Right cardiac atrium (tissue), 5 donors: ENCODE measurements around the gene ABHD17B. TPM values are rescaled to one million over a fixed set of nuclear protein-coding genes. Genes with fewer than 3 reads are reported as not detected.
A peak's percentile ranks its signal among the peaks of the same experiment; 100 is the strongest.

Source experiments
- ATAC-seq, 2 donors: fragments of 200-7000 bp; cut with Tn5 transposase; one replicate each; pipeline versions ENCODE4 v1.8.0 to v1.9.1; 2020; ENCODE audit warnings: moderate library complexity in 2 of 2, mild to moderate bottlenecking in 1 of 2
- DNase-seq, 3 donors: peaks; one replicate each; pipeline ENCODE4 v3.0.0-alpha.2; 2020
- H3K27ac ChIP-seq: one replicate; pipeline ENCODE4 v1.5.1; 2013; ENCODE audit warnings: mild to moderate bottlenecking, low read length, control low read depth, moderate library complexity
- H3K27me3 ChIP-seq: one replicate; pipeline ENCODE4 v1.6.1; 2013; ENCODE audit not compliant: control insufficient read depth, insufficient read depth
- H3K4me1 ChIP-seq: one replicate; pipeline ENCODE4 v1.6.1; 2013; ENCODE audit warnings: low read length; ENCODE audit not compliant: control insufficient read depth, insufficient read depth
- H3K4me3 ChIP-seq: one replicate; pipeline ENCODE4 v1.5.1; 2013; ENCODE audit warnings: low read length, control low read depth
- H3K9me3 ChIP-seq: one replicate; pipeline ENCODE4 v1.6.1; 2013; ENCODE audit warnings: low read length; ENCODE audit not compliant: control insufficient read depth
- WGBS: extraction: QIAGEN DNeasy Blood & Tissue Kit; methylation state at CpG from one replicate; pipeline ENCODE4 v1.1.7; 2013; 5-methylcytosine and 5-hydroxymethylcytosine counted together
- intact Hi-C, 4 donors: fragments of 100-400 bp; cut with DNase I; formaldehyde crosslinking; loops; one replicate each; pipeline versions ENCODE4 v1.11.0 to v1.14.0; 2022 to 2023
- polyA plus RNA-seq: library from polyadenylated mRNA; stranded (reverse); fragments of 200-250 nt; gene quantifications from one replicate; pipeline ENCODE4 v1.2.3, GENCODE V29; 2013
- total RNA-seq, 4 donors: library from RNA; stranded (reverse); fragmentation: NEBNext Ultra II Directional; extraction: Animal tissue kit (Norgen Biotek cat#: 25700); gene quantifications; one replicate each; pipeline ENCODE4 v1.2.1, GENCODE V29; 2021
- donor health status: healthy with polysubstance abuse.
- donor health status: DM: no; HTN: yes; CAD: no.
- donor health status: DM: no; HTN: no; CAD: no.
- donor health status: DM: no; HTN: yes; CAD: no; lungs with severe emphysema.
- donor health status: DM: yes; HTN: yes; CAD: no.

Gene ABHD17B
- total and polyA plus RNA-seq, 5 donors, result 4.8 to 11.4 (median 10.2) TPM

GRCh38 chr9:71839668-71840067, 71.3 kb downstream of the ABHD17B start:
- Histone ChIP-seq H3K27ac (no peak overlapping the region), H3K4me3 (no peak overlapping the region), H3K27me3 (no peaks in the 10 kb centered on the region), H3K9me3 (no peaks in the 10 kb centered on the region), H3K4me1 (no peaks in the 10 kb centered on the region)
- intact Hi-C loops, result no loop called here
- WGBS, result 85% methylated on average over 5 of the region's 5 CpGs
- no peak for ATAC-seq
- no peak for DNase-seq

- no peaks in the 10 kb centered on the region for H3K9me3 ChIP-seq
- DNase-seq (no peak), ATAC-seq (no peak)
- intact Hi-C loops, result no loop called here
- no peak overlapping the region for H3K27ac ChIP-seq
- no peaks in the 10 kb centered on the region for H3K4me1 ChIP-seq
- H3K4me3 ChIP-seq, result no peak overlapping the region
- no peaks in the 10 kb centered on the region for H3K27me3 ChIP-seq
Measured at GRCh38 chr9:71835596-71835995, 75.4 kb downstream of the ABHD17B start.

GRCh38 chr9:71830929-71831328, 80.1 kb downstream of the ABHD17B start:
- ATAC-seq, result no peak
- intact Hi-C loops, result no loop called here
- 74% methylated on average over 1 of the region's 1 CpG for WGBS
- no peaks in the 10 kb centered on the region for H3K27me3 ChIP-seq
- H3K4me1 ChIP-seq, result no peaks in the 10 kb centered on the region
- no peak for DNase-seq
- no peak overlapping the region for H3K27ac ChIP-seq
- H3K4me3 ChIP-seq, result no peak overlapping the region
- no peaks in the 10 kb centered on the region for H3K9me3 ChIP-seq

GRCh38 chr9:71830153-71830552, 80.8 kb downstream of the ABHD17B start:
- Histone ChIP-seq H3K4me1 (no peaks in the 10 kb centered on the region), H3K9me3 (no peaks in the 10 kb centered on the region), H3K27me3 (no peaks in the 10 kb centered on the region), H3K4me3 (no peak overlapping the region), H3K27ac (no peak overlapping the region)
- intact Hi-C loops, result no loop called here
- DNase-seq (no peak), ATAC-seq (no peak)
- WGBS, result 57% methylated on average over 3 of the region's 3 CpGs

- Histone ChIP-seq H3K9me3 (no peaks in the 10 kb centered on the region), H3K27ac (no peak overlapping the region), H3K27me3 (no peaks in the 10 kb centered on the region), H3K4me1 (no peaks in the 10 kb centered on the region), H3K4me3 (no peak overlapping the region)
- DNase-seq (no peak), ATAC-seq (no peak)
- intact Hi-C loops, result loop anchor here in 2 of 4 donors (10.0 kb wide), 1 partner anchor 541 kb away; no protein-coding TSS in a partner anchor
- WGBS, result 48% methylated on average over 2 of the region's 2 CpGs
Measured at GRCh38 chr9:71826279-71826678, 84.7 kb downstream of the ABHD17B start.

GRCh38 chr9:71824257-71824656, 86.7 kb downstream of the ABHD17B start:
- Histone ChIP-seq H3K4me3 (no peak overlapping the region), H3K27ac (no peak overlapping the region), H3K9me3 (no peaks in the 10 kb centered on the region), H3K4me1 (no peaks in the 10 kb centered on the region), H3K27me3 (no peaks in the 10 kb centered on the region)
- intact Hi-C loops, result loop anchor here in 2 of 4 donors (10.0 kb wide), 1 partner anchor 539 kb away; no protein-coding TSS in a partner anchor
- no peak for ATAC-seq
- no peak for DNase-seq
- WGBS, result 74% methylated on average over 4 of the region's 4 CpGs

GRCh38 chr9:71822935-71823334, 88.1 kb downstream of the ABHD17B start:
- Histone ChIP-seq H3K4me1 (no peaks in the 10 kb centered on the region), H3K4me3 (no peak overlapping the region), H3K9me3 (no peaks in the 10 kb centered on the region), H3K27ac (no peak overlapping the region), H3K27me3 (no peaks in the 10 kb centered on the region)
- intact Hi-C loops, result loop anchor here in 2 of 4 donors (10.0 kb wide), 1 partner anchor 538 kb away; no protein-coding TSS in a partner anchor
- ATAC-seq, result no peak
- DNase-seq, result no peak

- H3K4me1 ChIP-seq, result no peaks in the 10 kb centered on the region
- DNase-seq, result no peak
- no peak overlapping the region for H3K4me3 ChIP-seq
- H3K27ac ChIP-seq, result no peak overlapping the region
- intact Hi-C loops, result loop anchor here in 2 of 4 donors (10.0 kb wide), 1 partner anchor 538 kb away; no protein-coding TSS in a partner anchor
- 67% methylated on average over 3 of the region's 3 CpGs for WGBS
- H3K9me3 ChIP-seq, result no peaks in the 10 kb centered on the region
- no peaks in the 10 kb centered on the region for H3K27me3 ChIP-seq
- no peak for ATAC-seq
Measured at GRCh38 chr9:71822456-71822855, 88.5 kb downstream of the ABHD17B start.

- no peaks in the 10 kb centered on the region for H3K27me3 ChIP-seq
- no peaks in the 10 kb centered on the region for H3K9me3 ChIP-seq
- WGBS, result 81% methylated on average over 3 of the region's 3 CpGs
- H3K27ac ChIP-seq, result no peak overlapping the region
- H3K4me1 ChIP-seq, result peaks cover 2% of the 10 kb centered on the region
- DNase-seq (no peak), ATAC-seq (no peak)
- intact Hi-C loops, result loop anchor here in 2 of 4 donors (10.0 kb wide), 1 partner anchor 537 kb away; no protein-coding TSS in a partner anchor
- no peak overlapping the region for H3K4me3 ChIP-seq
Measured at GRCh38 chr9:71821405-71821804, 89.6 kb downstream of the ABHD17B start.

GRCh38 chr9:71820403-71820921, 90.5 kb downstream of the ABHD17B start:
- ATAC-seq (no peak), DNase-seq (no peak)
- 68% methylated on average over 6 of the region's 6 CpGs for WGBS
- H3K4me1 ChIP-seq, result peaks cover 2% of the 10 kb centered on the region
- no peak overlapping the region for H3K4me3 ChIP-seq
- no peaks in the 10 kb centered on the region for H3K9me3 ChIP-seq
- H3K27me3 ChIP-seq, result no peaks in the 10 kb centered on the region
- H3K27ac ChIP-seq, result no peak overlapping the region
- intact Hi-C loops, result loop anchor here in 2 of 4 donors (10.0 kb wide), 1 partner anchor 536 kb away; no protein-coding TSS in a partner anchor

GRCh38 chr9:71819115-71819739, 91.8 kb downstream of the ABHD17B start:
- H3K27ac ChIP-seq, result no peak overlapping the region
- DNase-seq (peak in 2 of 3 donors; percentile 28 to 56), ATAC-seq (no peak)
- H3K4me1 ChIP-seq, result peaks cover 2% of the 10 kb centered on the region
- WGBS, result 84% methylated on average over 8 of the region's 8 CpGs
- H3K4me3 ChIP-seq, result no peak overlapping the region
- no peaks in the 10 kb centered on the region for H3K9me3 ChIP-seq
- intact Hi-C loops, result loop anchor here in 2 of 4 donors (5.0 to 10.0 kb wide), 2 partner anchors 214 to 532 kb away; no protein-coding TSS in a partner anchor
- no peaks in the 10 kb centered on the region for H3K27me3 ChIP-seq
